ENCODE data around the gene KIF3A. TPM values are rescaled to one million over a fixed set of nuclear protein-coding genes. Genes with fewer than 3 reads are reported as not detected.
A peak's percentile ranks its signal among the peaks of the same experiment; 100 is the strongest.

KIF3A gene
- total RNA-seq, 6 donors from 2014 or later = 10.3 to 22.3 (median 17.0) TPM

DNA sequence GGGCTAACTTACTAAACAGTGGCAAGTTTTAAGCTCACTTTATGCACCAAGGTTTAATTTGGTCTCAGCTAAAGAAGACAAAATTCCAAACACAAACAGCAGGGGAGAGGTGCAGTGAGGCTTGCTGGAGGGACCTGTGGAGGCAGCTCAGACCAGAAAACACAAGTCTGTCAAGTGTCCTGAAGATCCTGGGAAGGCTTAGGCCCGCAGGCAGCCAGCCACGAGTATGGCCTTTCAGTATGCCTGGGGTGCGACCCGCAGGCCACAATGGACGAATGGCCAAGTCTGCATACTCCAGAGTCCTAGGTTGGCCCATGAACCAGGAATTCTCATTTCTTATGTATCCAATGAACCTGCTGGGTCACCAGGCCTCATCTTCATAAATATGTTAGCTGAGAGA lies 19.2 kb upstream of the KIF3A start:
- Histone ChIP-seq H3K36me3 (peaks cover 7 to 43% (median 32%) of the 10 kb centered on the region in 4 donors), H3K4me3 (no peak overlapping the region), H3K9me3 (no peaks in the 10 kb centered on the region), H3K27ac (no peak overlapping the region), H3K4me1 (no peaks in the 10 kb centered on the region), H3K27me3 (no peaks in the 10 kb centered on the region)
- no peak for TF ChIP-seq POLR2AphosphoS5 (IDR thresholded peaks at IDR 0.05)
- TF ChIP-seq CTCF (IDR thresholded peaks at IDR 0.05) = no peak
- TF ChIP-seq POLR2A (IDR thresholded peaks at IDR 0.05) = no peak
- no peak for TF ChIP-seq EP300 (IDR thresholded peaks at IDR 0.05)
- DNase-seq (peak in 1 of 2 donors; percentile 11), ATAC-seq (ENCODE audit: low FRiP score in 2 of 2) (no peak)
- 89 to 93% methylated on average over 3 to 5 of the region's 5 CpGs for whole genome bisulfite sequencing, 2 donors

GRCh38 chr5:132754947-132755346 lies 17.6 kb upstream of the KIF3A start:
- no peak for DNase-seq
- no peak for ATAC-seq (ENCODE audit: low FRiP score in 2 of 2)
- H3K9me3 ChIP-seq = no peaks in the 10 kb centered on the region
- TF ChIP-seq POLR2AphosphoS5 (IDR thresholded peaks at IDR 0.05) (no peak), CTCF (IDR thresholded peaks at IDR 0.05) (peak in 1 of 6 experiments; percentile 13), EP300 (IDR thresholded peaks at IDR 0.05) (no peak), POLR2A (IDR thresholded peaks at IDR 0.05) (no peak)
- H3K4me3 ChIP-seq = no peak overlapping the region
- H3K36me3 ChIP-seq = peaks cover 0 to 27% (median 16%) of the 10 kb centered on the region in 4 donors
- H3K4me1 ChIP-seq = no peaks in the 10 kb centered on the region
- no peaks in the 10 kb centered on the region for H3K27me3 ChIP-seq
- no peak overlapping the region for H3K27ac ChIP-seq

GRCh38 chr5:132754111-132754510 lies 16.8 kb upstream of the KIF3A start:
- DNase-seq = no peak
- 96 to 98% methylated on average over 4 of the region's 4 CpGs for WGBS, 2 donors
- H3K36me3 ChIP-seq = peaks cover 0 to 19% (median 10%) of the 10 kb centered on the region in 4 donors
- no peak overlapping the region for H3K4me3 ChIP-seq
- no peak for TF ChIP-seq CTCF (IDR thresholded peaks at IDR 0.05)
- TF ChIP-seq EP300 (IDR thresholded peaks at IDR 0.05) = no peak
- TF ChIP-seq POLR2A (IDR thresholded peaks at IDR 0.05) = no peak
- TF ChIP-seq POLR2AphosphoS5 (IDR thresholded peaks at IDR 0.05) = no peak
- H3K9me3 ChIP-seq = no peaks in the 10 kb centered on the region
- no peaks in the 10 kb centered on the region for H3K4me1 ChIP-seq
- ATAC-seq (ENCODE audit: low FRiP score in 2 of 2) = no peak
- no peaks in the 10 kb centered on the region for H3K27me3 ChIP-seq
- no peak overlapping the region for H3K27ac ChIP-seq

DNA sequence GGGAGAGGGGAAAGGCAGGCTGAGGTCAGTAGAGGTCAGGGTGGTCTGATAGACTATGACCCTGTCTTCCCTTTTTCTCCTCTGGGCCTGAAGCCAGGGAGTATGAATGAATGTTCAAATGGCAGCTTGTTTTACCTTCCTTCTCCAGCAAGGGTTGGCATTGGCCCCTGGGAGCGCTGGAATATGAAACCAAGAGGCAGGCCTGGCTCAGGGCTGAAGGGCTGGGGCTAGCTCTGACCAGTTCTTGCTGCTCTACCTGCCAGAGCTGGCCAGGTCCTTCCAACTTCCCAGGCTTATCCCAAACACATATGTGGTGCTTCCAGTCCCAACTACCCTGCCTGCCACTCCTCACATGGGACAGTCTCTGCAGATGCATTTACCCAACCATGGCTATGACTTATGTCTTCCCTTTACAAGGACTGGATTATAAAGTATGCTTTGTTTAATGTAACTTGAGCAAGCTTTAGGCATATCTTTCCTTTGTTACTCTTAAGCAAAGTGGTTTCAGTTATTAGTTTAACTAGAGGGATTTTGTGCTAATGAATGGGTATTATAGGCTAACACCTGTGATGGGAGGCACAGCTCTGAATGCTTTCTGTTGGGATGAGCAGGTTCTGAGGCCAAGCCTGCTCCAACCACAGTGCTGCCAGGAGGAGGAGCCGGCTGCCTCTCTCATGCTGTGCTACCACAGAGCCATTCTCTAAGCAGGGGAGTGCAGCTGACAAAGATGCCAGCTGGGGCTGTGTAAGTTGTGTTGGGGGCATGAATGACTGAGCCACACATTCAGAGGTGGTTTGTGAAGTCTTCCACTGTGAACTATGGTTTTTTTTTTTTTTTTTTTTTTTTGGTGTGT lies 16.0 kb upstream of the KIF3A start:
- Histone ChIP-seq H3K36me3 (peaks cover 0 to 11% (median 4%) of the 10 kb centered on the region in 4 donors), H3K27ac (no peak overlapping the region), H3K4me1 (no peaks in the 10 kb centered on the region), H3K9me3 (no peaks in the 10 kb centered on the region), H3K27me3 (no peaks in the 10 kb centered on the region), H3K4me3 (no peak overlapping the region)
- WGBS, 2 donors = 75 to 83% methylated on average over 1 to 2 of the region's 2 CpGs
- DNase-seq (no peak), ATAC-seq (ENCODE audit: low FRiP score in 2 of 2) (no peak)
- TF ChIP-seq CTCF (IDR thresholded peaks at IDR 0.05) = no peak
- TF ChIP-seq POLR2A (IDR thresholded peaks at IDR 0.05) = no peak
- no peak for TF ChIP-seq POLR2AphosphoS5 (IDR thresholded peaks at IDR 0.05)
- no peak for TF ChIP-seq EP300 (IDR thresholded peaks at IDR 0.05)
